DMS53 (cell line): ENCODE results near the gene IMPG1.
A peak's percentile ranks its signal among the peaks of the same experiment; 100 is the strongest.

Experiments used
- DNase-seq: peaks from one replicate; lab custom pipeline; 2025; lab: John Stamatoyannopoulos, UW

Gene IMPG1

GRCh38 chr6:75893058-75893775 is 179.2 kb downstream of the IMPG1 start:
- DNase-seq: peak; percentile 89

- DNase-seq: peak; percentile 8
Observed at GRCh38 chr6:75892384-75892783, 180.1 kb downstream of the IMPG1 start.

DNA sequence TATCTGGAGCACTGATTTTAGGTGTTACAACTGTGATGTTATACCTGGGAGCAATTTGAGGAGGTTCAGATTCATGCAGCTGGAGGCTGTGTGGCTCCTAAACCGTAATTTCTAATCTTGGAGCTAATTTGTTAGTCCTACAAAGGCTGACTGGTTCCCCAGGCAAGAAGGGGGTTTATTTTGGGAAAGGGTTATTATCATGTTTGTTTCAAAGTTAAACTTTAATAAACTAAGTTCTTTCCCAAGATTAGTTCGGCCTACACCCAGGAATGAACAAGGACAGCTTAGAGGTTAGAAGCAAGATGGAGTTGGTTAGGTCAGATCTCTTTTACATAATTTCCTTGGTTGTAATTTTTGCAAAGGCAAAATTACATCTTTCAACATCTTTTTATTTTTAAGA is 187.6 kb downstream of the IMPG1 start:
- no peak for DNase-seq

DNA sequence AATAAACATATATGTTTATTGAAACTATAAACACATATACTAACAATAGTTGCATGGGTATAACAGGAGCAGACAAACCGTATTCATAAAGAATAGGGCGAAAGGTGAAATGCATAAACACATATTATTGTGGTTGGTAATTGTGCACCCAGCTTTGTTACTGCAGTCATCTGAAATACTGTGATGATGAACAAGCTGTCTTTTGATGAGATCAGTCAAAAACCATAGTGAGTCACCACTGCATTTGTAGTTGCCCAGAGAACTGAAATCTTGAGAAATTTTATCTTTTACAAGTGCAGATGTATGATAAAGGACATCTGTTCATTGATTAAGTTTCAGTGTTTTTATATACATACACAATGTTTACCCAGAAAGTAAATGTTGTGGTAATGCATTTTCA is 189.7 kb downstream of the IMPG1 start:
- no peak for DNase-seq

GRCh38 chr6:75880305-75880704 is 192.2 kb downstream of the IMPG1 start:
- no peak for DNase-seq

DNA sequence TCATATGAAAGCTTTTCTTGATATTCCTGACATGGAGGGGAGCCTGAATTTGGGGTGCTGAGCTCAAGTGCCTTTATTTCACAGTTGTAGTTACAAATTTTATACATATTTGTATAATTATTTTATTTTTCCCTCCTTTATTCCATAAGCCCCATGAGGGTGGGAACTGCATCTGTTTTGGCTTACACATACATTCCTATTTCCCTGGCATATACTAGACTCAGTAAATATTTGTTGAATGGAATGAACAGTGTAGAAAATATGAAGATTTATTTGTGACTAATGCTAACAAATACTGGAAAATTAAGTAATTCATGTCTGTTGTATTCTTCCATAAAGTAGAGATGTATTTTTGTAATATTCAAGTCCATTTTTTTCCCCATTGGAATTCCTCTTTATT is 196.3 kb downstream of the IMPG1 start:
- no peak for DNase-seq

DNA sequence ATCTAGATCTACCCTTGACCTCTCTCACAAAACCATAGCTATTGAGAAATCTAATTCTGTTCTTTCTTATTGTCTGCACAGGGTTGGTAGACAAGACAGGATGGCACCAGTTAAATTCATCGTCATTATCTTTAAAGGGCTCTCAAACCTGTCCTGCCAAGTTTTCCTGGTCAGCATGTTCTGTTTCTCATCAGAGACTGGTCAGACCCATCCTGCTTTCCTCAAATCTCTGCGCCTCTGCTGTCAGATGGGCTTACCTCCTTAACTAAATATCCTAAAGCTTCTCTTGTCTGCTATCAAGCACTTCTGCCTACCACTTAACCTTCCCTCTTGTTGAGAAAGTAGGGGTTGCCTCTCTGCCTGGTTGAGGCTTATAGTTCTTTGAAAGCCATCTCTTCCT is 198.2 kb downstream of the IMPG1 start:
- DNase-seq: no peak
